ENCODE measurements around the gene PBX1.

GRCh38 chr1:164604541-164604940, 45.6 kb downstream of the PBX1 start:
- no peak for TF ChIP-seq CTCF (conservative IDR thresholded peaks at IDR 0.05; ENCODE audit: low read depth, low read length)
- TF ChIP-seq EZH2 (IDR thresholded peaks at IDR 0.05; ENCODE audit: low read length, unreplicated experiment), result no peak
